ENCODE measurements around the gene CCL28. TPM values are rescaled to one million over a fixed set of nuclear protein-coding genes. Genes with fewer than 3 reads are reported as not detected.

Gene CCL28
- total RNA-seq, 1 experiment from 2014 or later: 0.11 TPM

- DNase-seq (ENCODE audit: low read depth): no peak
These were observed 53.5 kb downstream of the CCL28 start for GRCh38 chr5:43358726-43359125.

GRCh38 chr5:43358301-43358700 lies 53.9 kb downstream of the CCL28 start:
- DNase-seq (ENCODE audit: low read depth): no peak

- DNase-seq (ENCODE audit: low read depth): no peak
These were observed 54.3 kb downstream of the CCL28 start for GRCh38 chr5:43357878-43358281.

GRCh38 chr5:43357067-43357466 lies 55.1 kb downstream of the CCL28 start:
- DNase-seq (ENCODE audit: low read depth): no peak

GRCh38 chr5:43354774-43355173 lies 57.4 kb downstream of the CCL28 start:
- no peak for DNase-seq (ENCODE audit: low read depth)

- DNase-seq (ENCODE audit: low read depth): no peak
These were observed 58.5 kb downstream of the CCL28 start for GRCh38 chr5:43353668-43354067.

- DNase-seq (ENCODE audit: low read depth): no peak
These were observed 59.3 kb downstream of the CCL28 start for GRCh38 chr5:43352915-43353314.

GRCh38 chr5:43352131-43352530 lies 60.1 kb downstream of the CCL28 start:
- DNase-seq (ENCODE audit: low read depth): no peak

- DNase-seq (ENCODE audit: low read depth): no peak
These were observed 63.3 kb downstream of the CCL28 start for GRCh38 chr5:43348861-43349363.

- DNase-seq (ENCODE audit: low read depth): no peak
These were observed 64.0 kb downstream of the CCL28 start for GRCh38 chr5:43348207-43348606.

- DNase-seq (ENCODE audit: low read depth): no peak
These were observed 73.3 kb downstream of the CCL28 start for GRCh38 chr5:43338862-43339261.

- peak; percentile 85 for DNase-seq (ENCODE audit: low read depth)
These were observed 76.0 kb downstream of the CCL28 start for GRCh38 chr5:43336159-43336558.

- DNase-seq (ENCODE audit: low read depth): peak; percentile 43
These were observed 76.5 kb downstream of the CCL28 start for GRCh38 chr5:43335681-43336080.

- peak; percentile 27 for DNase-seq (ENCODE audit: low read depth)
These were observed 79.8 kb downstream of the CCL28 start for GRCh38 chr5:43332401-43332800.

Other genes with a start within 250 kb of the CCL28 start
- gene NIM1K, start 220.2 kb downstream of the CCL28 start, total RNA-seq (2014; rRNA removed; shearing (Covaris generic)): 0.02 TPM in 1 of 2 replicates, not detected in the other
- 71.6 and 114 TPM in 2 replicates for gene HMGCS1, start 99.0 kb downstream of the CCL28 start, total RNA-seq (2014; rRNA removed; shearing (Covaris generic))
- gene TMEM267, start 71.5 kb upstream of the CCL28 start, total RNA-seq (2014; rRNA removed; shearing (Covaris generic)): 15.1 and 17.3 TPM in 2 replicates
- gene C5orf34, start 102.8 kb upstream of the CCL28 start, total RNA-seq (2014; rRNA removed; shearing (Covaris generic)): 16.2 and 20.1 TPM in 2 replicates
- gene PAIP1, start 144.7 kb upstream of the CCL28 start, total RNA-seq (2014; rRNA removed; shearing (Covaris generic)): 116 and 121 TPM in 2 replicates
- gene NNT, start 190.8 kb upstream of the CCL28 start, total RNA-seq (2014; rRNA removed; shearing (Covaris generic)): 22.0 and 22.5 TPM in 2 replicates

Measured in HT1080 (cell line).